Stimulated activated naive CD8-positive, alpha-beta T cell treated with anti-CD3 and anti-CD28 coated beads, Interleukin-15, amount 100 ng/mL, for 72 hours (primary cell): Measurements from ENCODE around the gene STRBP.
A peak's percentile ranks its signal among the peaks of the same experiment; 100 is the strongest.

Experiments
- ATAC-seq: fragments of 150-1000 bp; cut with Tn5 transposase; 2 replicates; pipeline ENCODE4 v1.10.0; 2021; ENCODE audit warnings: mild to moderate bottlenecking, moderate library complexity
- DNase-seq, 2 donors: peaks; one replicate each; pipeline ENCODE4 v3.0.0; 2021 to 2022
- H3K27ac Mint-ChIP-seq, 2 donors: one replicate each; pipeline ENCODE4 v1.8.0; 2022; ENCODE audit warnings: mild to moderate bottlenecking in 2 of 2, mixed read lengths in 2 of 2, moderate library complexity in 2 of 2
- H3K27me3 Mint-ChIP-seq: one replicate; pipeline ENCODE4 v1.8.0; 2022; ENCODE audit warnings: mixed read lengths
- H3K4me1 Mint-ChIP-seq: one replicate; pipeline ENCODE4 v1.8.0; 2022; ENCODE audit warnings: mild to moderate bottlenecking, mixed read lengths
- H3K4me3 Mint-ChIP-seq, 2 donors: one replicate each; pipeline ENCODE4 v1.8.0; 2022; ENCODE audit warnings: mild to moderate bottlenecking in 2 of 2, mixed read lengths in 2 of 2, moderate library complexity in 1 of 2
- H3K9me3 Mint-ChIP-seq, 2 donors: one replicate each; pipeline ENCODE4 v1.8.0; 2022; ENCODE audit warnings: mixed read lengths in 2 of 2

The STRBP gene

DNA sequence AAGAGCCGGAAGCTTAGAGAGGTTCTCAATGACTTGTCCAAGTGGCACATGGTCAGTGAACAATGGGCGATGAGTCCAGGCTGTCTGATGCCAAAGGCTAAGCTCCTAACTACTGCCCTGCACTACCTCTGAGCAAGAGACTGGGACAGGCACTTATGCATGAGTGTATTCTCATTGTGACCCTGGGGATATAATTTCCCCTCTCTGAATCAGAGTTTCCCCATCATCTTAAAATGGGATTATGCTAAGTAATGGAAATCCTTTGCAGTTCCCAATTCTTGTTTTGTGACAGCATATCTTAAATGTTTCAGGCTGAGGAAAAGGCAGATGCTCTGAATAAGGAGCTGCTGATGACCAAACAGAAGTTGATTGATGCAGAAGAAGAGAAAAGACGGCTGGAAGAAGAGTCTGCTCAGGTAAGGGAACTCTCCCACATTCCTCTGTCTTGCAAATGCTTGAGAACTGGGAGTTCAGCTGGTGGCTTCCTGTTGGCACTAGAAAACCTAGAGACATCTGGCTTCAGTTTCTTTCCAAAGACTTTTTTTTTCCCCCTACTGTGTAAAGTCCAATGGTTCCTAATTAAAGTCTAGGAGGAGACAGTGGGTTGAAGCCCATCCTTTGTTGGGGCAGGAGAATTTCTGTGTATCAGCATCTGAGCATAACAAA, 170.8 kb downstream of the STRBP start:
- no peak for ATAC-seq
- Mint-ChIP-seq H3K4me3 (no peak overlapping the region), H3K27me3 (no peaks in the 10 kb centered on the region), H3K4me1 (no peaks in the 10 kb centered on the region), H3K9me3 (no peaks in the 10 kb centered on the region), H3K27ac (no peak overlapping the region)
- no peak for DNase-seq

DNA sequence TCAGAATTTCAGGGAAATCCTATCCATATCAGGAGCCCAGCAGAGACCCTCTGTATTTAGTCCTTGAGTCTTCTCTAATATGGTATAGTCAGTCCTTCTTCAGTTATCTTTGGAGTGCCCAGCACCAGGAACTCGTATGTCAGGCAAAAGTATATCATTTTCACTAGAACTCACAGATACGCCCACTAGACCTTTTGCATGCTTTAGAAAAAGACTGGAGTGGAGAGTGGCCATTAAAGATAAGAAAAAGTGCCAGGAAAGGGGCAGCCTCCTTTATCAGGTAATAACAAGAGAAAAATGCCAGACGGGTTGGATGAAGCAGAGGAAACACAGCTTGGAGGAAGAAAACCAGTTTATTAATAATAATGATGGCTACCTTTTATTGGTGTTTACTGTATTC, 171.4 kb downstream of the STRBP start:
- ATAC-seq (no peak), DNase-seq (no peak)
- H3K9me3 Mint-ChIP-seq = no peaks in the 10 kb centered on the region
- H3K27me3 Mint-ChIP-seq = no peaks in the 10 kb centered on the region
- H3K4me3 Mint-ChIP-seq = no peak overlapping the region
- peak overlapping the region; percentile 6 to 74 for H3K27ac Mint-ChIP-seq
- no peaks in the 10 kb centered on the region for H3K4me1 Mint-ChIP-seq

GRCh38 chr9:123093141-123093540, 175.2 kb downstream of the STRBP start:
- no peaks in the 10 kb centered on the region for H3K27me3 Mint-ChIP-seq
- no peaks in the 10 kb centered on the region for H3K9me3 Mint-ChIP-seq
- no peaks in the 10 kb centered on the region for H3K4me1 Mint-ChIP-seq
- H3K27ac Mint-ChIP-seq = no peak overlapping the region
- H3K4me3 Mint-ChIP-seq = no peak overlapping the region
- DNase-seq = no peak
- no peak for ATAC-seq

DNA sequence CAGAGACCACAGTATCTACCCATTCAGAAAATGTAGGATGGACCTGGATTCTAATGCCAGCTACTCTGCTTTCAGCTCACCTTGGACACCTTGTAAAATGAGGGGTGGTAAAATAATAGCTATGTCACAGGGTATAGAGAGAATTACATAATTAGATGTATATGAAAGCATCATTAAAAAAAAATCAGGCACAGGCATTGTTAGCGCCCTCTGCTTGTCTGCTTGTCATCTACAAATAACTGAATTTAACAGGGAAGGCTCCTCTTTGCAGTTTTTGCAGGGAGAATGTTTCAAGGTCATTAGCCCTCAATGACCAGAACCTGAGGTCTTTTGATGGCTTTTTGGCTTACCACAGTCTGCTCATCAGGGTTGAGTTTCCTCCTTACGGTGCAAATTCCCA, 176.9 kb downstream of the STRBP start:
- DNase-seq (no peak), ATAC-seq (no peak)
- no peaks in the 10 kb centered on the region for H3K4me1 Mint-ChIP-seq
- H3K27me3 Mint-ChIP-seq = no peaks in the 10 kb centered on the region
- no peaks in the 10 kb centered on the region for H3K9me3 Mint-ChIP-seq
- H3K27ac Mint-ChIP-seq = no peak overlapping the region
- no peak overlapping the region for H3K4me3 Mint-ChIP-seq

DNA sequence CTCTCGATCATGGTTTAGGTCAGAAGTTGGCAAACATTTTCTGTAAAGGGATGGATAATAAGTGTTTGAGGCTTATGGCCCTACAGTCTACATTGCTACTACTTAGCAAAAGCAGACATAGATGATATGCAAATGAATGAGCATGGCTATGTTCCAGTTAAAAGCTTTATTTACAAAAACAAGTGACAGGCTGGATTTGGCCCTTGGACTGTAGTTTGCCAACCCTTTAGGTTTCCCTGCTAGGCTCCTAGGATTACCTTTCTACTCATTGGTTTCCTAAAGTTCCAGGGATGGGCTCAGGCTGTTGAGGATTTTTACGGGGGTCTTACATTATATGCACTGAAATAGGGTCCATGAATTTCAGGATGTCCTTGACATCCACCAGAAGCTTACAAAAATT, 177.4 kb downstream of the STRBP start:
- H3K27ac Mint-ChIP-seq = no peak overlapping the region
- no peaks in the 10 kb centered on the region for H3K27me3 Mint-ChIP-seq
- H3K9me3 Mint-ChIP-seq = no peaks in the 10 kb centered on the region

DNA sequence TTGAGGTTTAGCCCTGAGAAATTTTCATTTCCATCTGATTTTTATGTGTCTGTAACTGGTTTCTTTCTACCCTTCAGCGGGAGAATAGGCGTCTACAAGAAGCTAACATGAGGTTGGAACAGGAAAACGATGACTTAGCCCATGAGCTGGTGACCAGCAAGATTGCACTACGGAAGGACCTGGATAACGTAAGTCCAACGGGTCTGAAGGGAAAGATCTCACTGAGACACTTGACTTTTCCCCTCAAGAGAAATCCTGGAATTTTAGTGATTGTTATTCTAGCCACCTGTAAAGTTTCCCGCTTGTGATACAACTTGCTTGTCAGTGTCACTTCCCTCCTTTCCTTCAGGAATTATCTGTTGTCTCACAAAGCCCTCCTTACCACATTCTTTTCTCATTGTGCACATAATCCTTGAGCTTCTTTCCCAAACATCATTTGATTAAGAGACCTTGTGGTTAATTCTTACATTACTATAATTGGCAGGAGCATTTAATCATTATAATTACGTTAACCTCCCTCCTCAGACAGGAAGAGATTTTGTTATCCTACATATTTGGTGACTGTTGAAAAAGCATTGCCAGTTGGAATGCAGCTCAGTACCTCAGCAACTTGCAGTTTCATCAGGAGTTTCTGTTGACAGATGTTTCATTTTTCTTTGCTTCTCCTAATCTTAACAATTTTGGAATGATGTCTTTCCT, 178.0 kb downstream of the STRBP start:
- no peaks in the 10 kb centered on the region for H3K9me3 Mint-ChIP-seq
- DNase-seq (no peak), ATAC-seq (no peak)
- H3K27me3 Mint-ChIP-seq = no peaks in the 10 kb centered on the region
- H3K4me1 Mint-ChIP-seq = no peaks in the 10 kb centered on the region
- no peak overlapping the region for H3K27ac Mint-ChIP-seq
- H3K4me3 Mint-ChIP-seq = no peak overlapping the region

More for the DNA sequence above, 177.4 kb downstream of the STRBP start:
- Mint-ChIP-seq H3K4me1 (no peaks in the 10 kb centered on the region), H3K4me3 (no peak overlapping the region)
- DNase-seq (no peak), ATAC-seq (no peak)

- no peaks in the 10 kb centered on the region for H3K9me3 Mint-ChIP-seq
- H3K4me3 Mint-ChIP-seq = no peak overlapping the region
- H3K4me1 Mint-ChIP-seq = no peaks in the 10 kb centered on the region
- H3K27me3 Mint-ChIP-seq = no peaks in the 10 kb centered on the region
- H3K27ac Mint-ChIP-seq = no peak overlapping the region
- ATAC-seq (no peak), DNase-seq (no peak)
Measured at GRCh38 chr9:123089790-123090189, 178.6 kb downstream of the STRBP start.

- DNase-seq (no peak), ATAC-seq (no peak)
- Mint-ChIP-seq H3K9me3 (no peaks in the 10 kb centered on the region), H3K27me3 (no peaks in the 10 kb centered on the region), H3K4me3 (no peak overlapping the region), H3K4me1 (no peaks in the 10 kb centered on the region), H3K27ac (no peak overlapping the region)
Measured at GRCh38 chr9:123089040-123089439, 179.3 kb downstream of the STRBP start.

DNA sequence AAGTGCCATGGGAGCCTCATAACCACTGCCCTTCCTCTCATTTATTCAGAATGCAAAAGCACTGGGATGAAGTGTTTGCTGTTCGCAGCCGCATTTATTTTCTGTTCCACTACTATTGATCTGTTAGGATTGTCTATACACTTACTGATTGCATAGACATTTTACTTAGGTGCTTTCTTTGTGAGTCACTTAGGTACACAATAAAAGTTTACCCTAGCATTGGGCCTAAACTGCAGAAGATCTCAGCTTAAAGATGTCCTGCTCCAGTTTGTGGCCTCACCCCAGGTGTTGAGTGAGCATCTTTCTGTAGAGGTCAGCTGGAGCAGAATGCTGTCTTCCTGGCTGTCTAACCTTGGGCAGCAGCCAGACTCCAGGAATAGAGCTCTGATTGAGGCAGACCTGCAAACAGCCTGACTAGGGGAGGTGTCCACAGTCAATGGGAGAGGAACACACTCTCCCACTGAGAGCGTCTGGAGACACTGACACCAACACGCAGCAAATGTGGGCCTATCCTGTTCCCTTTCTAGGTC, 181.0 kb downstream of the STRBP start:
- DNase-seq = no peak
- no peak overlapping the region for H3K4me3 Mint-ChIP-seq
- no peaks in the 10 kb centered on the region for H3K27me3 Mint-ChIP-seq
- H3K4me1 Mint-ChIP-seq = no peaks in the 10 kb centered on the region
- ATAC-seq = no peak
- no peaks in the 10 kb centered on the region for H3K9me3 Mint-ChIP-seq
- no peak overlapping the region for H3K27ac Mint-ChIP-seq

DNA sequence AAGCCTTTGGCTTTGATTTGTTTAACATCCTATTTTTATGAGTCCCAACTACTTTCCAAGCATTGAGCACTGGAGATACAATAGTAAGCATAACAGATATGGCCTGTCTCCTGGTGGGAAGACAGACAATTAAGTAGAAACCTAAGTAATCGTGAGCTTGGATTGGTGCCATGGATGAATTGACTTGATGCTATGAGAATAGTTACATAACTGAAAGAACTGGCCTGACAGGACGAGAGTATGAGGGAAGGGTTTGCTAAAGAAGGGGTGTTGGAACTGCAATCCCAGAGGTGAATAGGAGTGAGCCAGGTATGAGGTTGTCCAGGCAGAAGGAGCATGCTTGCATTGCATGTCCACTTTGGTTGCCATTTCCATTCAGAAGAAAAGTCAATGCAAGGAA, 182.5 kb downstream of the STRBP start:
- DNase-seq (no peak), ATAC-seq (no peak)
- no peak overlapping the region for H3K4me3 Mint-ChIP-seq
- no peaks in the 10 kb centered on the region for H3K4me1 Mint-ChIP-seq
- H3K9me3 Mint-ChIP-seq = no peaks in the 10 kb centered on the region
- H3K27me3 Mint-ChIP-seq = no peaks in the 10 kb centered on the region
- peak overlapping the region in 1 of 2 donors; percentile 0 for H3K27ac Mint-ChIP-seq

GRCh38 chr9:123084256-123084655, 184.1 kb downstream of the STRBP start:
- Mint-ChIP-seq H3K4me3 (no peak overlapping the region), H3K9me3 (no peaks in the 10 kb centered on the region), H3K4me1 (no peaks in the 10 kb centered on the region), H3K27ac (no peak overlapping the region), H3K27me3 (no peaks in the 10 kb centered on the region)
- DNase-seq = no peak
- no peak for ATAC-seq

DNA sequence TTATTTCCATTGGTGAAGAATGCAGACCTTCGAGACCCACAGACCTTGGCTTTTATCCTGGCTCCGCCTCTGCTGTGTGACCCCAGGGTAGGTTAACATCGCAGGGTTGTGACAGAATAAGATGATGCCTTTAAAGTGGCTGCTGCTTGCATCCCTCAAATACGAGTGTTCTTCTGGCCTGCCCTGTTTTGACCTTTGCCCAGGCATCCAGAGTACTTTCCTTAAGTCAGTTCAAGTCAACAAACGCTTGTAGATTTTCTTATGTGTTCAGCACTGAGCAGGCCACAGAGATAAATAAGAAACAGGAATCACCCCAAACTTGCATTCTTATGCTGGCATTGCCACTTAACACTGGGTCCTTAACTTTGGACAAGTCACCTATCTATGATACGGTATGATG, 184.7 kb downstream of the STRBP start:
- peak overlapping the region in 1 of 2 donors; percentile 17 for H3K27ac Mint-ChIP-seq
- no peak overlapping the region for H3K4me3 Mint-ChIP-seq
- H3K4me1 Mint-ChIP-seq = no peaks in the 10 kb centered on the region
- no peak for DNase-seq
- ATAC-seq = no peak
- no peaks in the 10 kb centered on the region for H3K9me3 Mint-ChIP-seq
- no peaks in the 10 kb centered on the region for H3K27me3 Mint-ChIP-seq

- Mint-ChIP-seq H3K9me3 (no peaks in the 10 kb centered on the region), H3K4me1 (no peaks in the 10 kb centered on the region), H3K27ac (no peak overlapping the region), H3K4me3 (no peak overlapping the region), H3K27me3 (no peaks in the 10 kb centered on the region)
- DNase-seq (no peak), ATAC-seq (no peak)
Measured at GRCh38 chr9:123081824-123082223, 186.6 kb downstream of the STRBP start.

DNA sequence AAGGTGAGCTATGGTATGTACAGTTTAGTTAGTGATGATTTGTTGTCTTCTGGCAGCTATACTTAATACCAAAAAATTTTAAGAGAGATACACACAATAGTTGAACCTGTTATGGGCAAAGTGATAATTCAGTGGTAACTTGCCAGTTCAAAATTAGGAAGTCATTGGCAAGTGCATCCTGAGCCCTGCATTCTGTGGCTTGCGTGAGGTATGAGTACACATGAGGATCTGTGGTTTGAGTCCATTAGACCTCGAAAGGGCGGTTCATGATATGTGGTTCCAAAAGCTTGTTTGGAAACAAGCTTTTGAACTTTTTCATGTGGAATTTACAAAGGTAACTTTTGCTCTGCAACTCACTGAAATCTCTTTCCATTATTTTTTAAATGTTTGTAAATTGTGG, 187.9 kb downstream of the STRBP start:
- Mint-ChIP-seq H3K27me3 (no peaks in the 10 kb centered on the region), H3K9me3 (no peaks in the 10 kb centered on the region), H3K4me1 (no peaks in the 10 kb centered on the region), H3K27ac (no peak overlapping the region), H3K4me3 (no peak overlapping the region)
- no peak for ATAC-seq
- no peak for DNase-seq

DNA sequence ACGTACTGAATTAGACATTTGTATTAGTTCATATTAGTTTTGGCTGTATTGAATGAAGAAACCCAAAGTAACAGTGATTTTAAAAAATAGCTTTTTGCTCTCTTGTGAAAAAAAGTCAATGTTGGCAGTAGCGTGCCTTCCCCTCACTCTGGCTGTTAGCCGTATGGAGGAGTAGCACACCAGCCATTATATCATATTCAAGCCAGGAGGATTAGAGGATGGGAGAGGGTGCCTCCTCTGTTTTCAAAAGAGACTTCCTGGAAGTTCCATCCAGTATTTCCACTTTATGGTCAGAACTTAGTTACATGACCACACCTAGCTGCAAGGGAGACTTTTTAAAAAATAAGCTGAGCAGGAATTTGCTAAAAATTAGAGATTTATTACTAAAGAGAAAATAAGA, 193.8 kb downstream of the STRBP start:
- Mint-ChIP-seq H3K27ac (no peak overlapping the region), H3K4me3 (no peak overlapping the region), H3K27me3 (no peaks in the 10 kb centered on the region), H3K4me1 (no peaks in the 10 kb centered on the region), H3K9me3 (no peaks in the 10 kb centered on the region)
- ATAC-seq (no peak), DNase-seq (no peak)

DNA sequence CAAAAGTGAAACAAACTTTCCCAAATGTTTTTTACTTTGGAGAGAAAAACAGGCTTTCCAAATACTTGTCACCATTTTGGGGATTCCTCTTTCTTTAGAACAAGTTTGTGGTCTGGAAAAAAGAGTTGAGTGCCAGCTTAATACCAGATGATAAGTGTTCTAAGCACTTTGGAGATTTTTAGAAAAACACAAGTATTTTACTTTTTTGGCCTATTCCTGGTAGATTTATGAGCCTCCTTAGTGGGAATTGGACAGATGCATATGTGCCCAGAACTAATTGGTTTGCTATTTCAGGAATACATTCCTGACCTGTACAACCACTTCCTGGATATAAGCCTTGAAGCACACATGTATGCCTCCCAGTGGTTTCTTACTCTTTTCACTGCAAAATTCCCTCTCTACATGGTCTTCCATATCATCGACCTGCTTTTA, 194.4 kb downstream of the STRBP start:
- Mint-ChIP-seq H3K4me1 (no peaks in the 10 kb centered on the region), H3K9me3 (no peaks in the 10 kb centered on the region), H3K4me3 (no peak overlapping the region), H3K27me3 (no peaks in the 10 kb centered on the region), H3K27ac (no peak overlapping the region)
- ATAC-seq (no peak), DNase-seq (no peak)
